SKM-1 treated with dmso at 0.1 percent for 144 hours (cell line): ENCODE measurements around the gene MTF1.

Experiments
- DNase-seq: peaks from one replicate; lab custom pipeline; 2025; ENCODE audit not compliant: unreplicated experiment; lab: John Stamatoyannopoulos, UW

MTF1 gene

GRCh38 chr1:37831809-37832208 is 27.6 kb downstream of the MTF1 start:
- DNase-seq, result no peak

GRCh38 chr1:37831109-37831508 is 28.3 kb downstream of the MTF1 start:
- DNase-seq, result no peak

GRCh38 chr1:37828410-37829074 is 30.9 kb downstream of the MTF1 start:
- DNase-seq, result no peak

- no peak for DNase-seq
Observed at GRCh38 chr1:37825506-37825905, 33.9 kb downstream of the MTF1 start.

- DNase-seq, result no peak
Observed at GRCh38 chr1:37824001-37824400, 35.4 kb downstream of the MTF1 start.

- DNase-seq, result no peak
Observed at GRCh38 chr1:37822906-37823815, 36.2 kb downstream of the MTF1 start.

- DNase-seq, result no peak
Observed at GRCh38 chr1:37821481-37821880, 37.9 kb downstream of the MTF1 start.

- DNase-seq, result no peak
Observed at GRCh38 chr1:37817481-37817880, 41.9 kb downstream of the MTF1 start.

- DNase-seq, result no peak
Observed at GRCh38 chr1:37814252-37814651, 45.1 kb downstream of the MTF1 start.

- no peak for DNase-seq
Observed at GRCh38 chr1:37813529-37814145, 45.8 kb downstream of the MTF1 start.

GRCh38 chr1:37811027-37811655 is 48.3 kb downstream of the MTF1 start:
- DNase-seq, result peak; percentile 81

- DNase-seq, result no peak
Observed at GRCh38 chr1:37809942-37810341, 49.5 kb downstream of the MTF1 start.

- peak; percentile 50 for DNase-seq
Observed at GRCh38 chr1:37808369-37809319, 50.7 kb downstream of the MTF1 start.

GRCh38 chr1:37807555-37808368 is 51.6 kb downstream of the MTF1 start, which contains the start of the genes C1orf122 and YRDC:
Gene C1orf122, plus strand, starts transcription at chr1:37807790. Its CDS starts 615 bp downstream, at chr1:37808405.
Gene YRDC, minus strand, starts transcription at chr1:37808208. Its CDS starts 28 bp downstream, at chr1:37808180.
- DNase-seq, result peak; percentile 86

GRCh38 chr1:37807220-37807554 is 52.2 kb downstream of the MTF1 start:
- DNase-seq, result no peak

- DNase-seq, result no peak
Observed at GRCh38 chr1:37802439-37802838, 57.0 kb downstream of the MTF1 start.

GRCh38 chr1:37797750-37798345 is 61.5 kb downstream of the MTF1 start:
- DNase-seq, result no peak

GRCh38 chr1:37795340-37796125 is 63.9 kb downstream of the MTF1 start:
- no peak for DNase-seq
